HepG2 (cell line): Measurements from ENCODE around the gene ARHGDIG. TPM values are rescaled to one million over a fixed set of nuclear protein-coding genes. Genes with fewer than 3 reads are reported as not detected.
A peak's percentile ranks its signal among the peaks of the same experiment; 100 is the strongest.
"Not testable (repeated sequence)": the region's sequence is repeated elsewhere in the genome, so short reads cannot be mapped to it uniquely, and the experiment has no call there.

ENCODE experiments used
- ATAC-seq: fragments of 200-7000 bp; cut with Tn5 transposase; 3 replicates; pipeline ENCODE4 v1.9.1; 2020; ENCODE audit warnings: mild to moderate bottlenecking, moderate library complexity
- BruUV-seq: library from RNA; stranded (reverse); fragments of 400-500 nt; replicated peaks from 2 replicates; lab custom pipeline; 2021; lab: Mats Ljungman, UMichigan
- CTCF ChIA-PET: fragments of 300-600 bp; formaldehyde crosslinking; extraction: SDS; loops from one replicate; lab custom pipeline; 2021; ENCODE audit warnings: low total read pairs, inconsistent platforms, low intra/inter-chr PET ratio; lab: Yijun Ruan, JAX
- POLR2A ChIA-PET: fragments of 350-600 bp; sonication (Branson Sonifier 250); formaldehyde crosslinking; loops from one replicate; lab custom pipeline; 2020; ENCODE audit warnings: antibody characterized with exemption, inconsistent platforms; lab: Yijun Ruan, JAX
- DNase-seq: peaks from one replicate; pipeline ENCODE4 v3.0.0-alpha.2; 2015; ENCODE audit warnings: low spot score
- FAIRE-seq: peaks from 3 replicates; lab custom pipeline; 2011; peaks lifted over from hg19 to GRCh38; lab: Jason Lieb, UNC
- H2AFZ ChIP-seq: one replicate; pipeline ENCODE4 v1.6.1; 2011; ENCODE audit warnings: low read length, inconsistent platforms
- H3K27ac ChIP-seq: fragments of 300-600 bp; 3 replicates; pipeline ENCODE4 v1.8.0; 2011; ENCODE audit warnings: mixed run types, mild to moderate bottlenecking, mixed read lengths, low read length, inconsistent platforms; ENCODE audit not compliant: insufficient read depth; ENCODE audit errors: extremely low read length
- H3K27me3 ChIP-seq, 2 experiments: fragments of 200-600 bp in 1 of 2; 2 replicates in 1 of 2; 3 replicates in 1 of 2; pipeline versions ENCODE4 v1.6.0 to v1.8.0; 2011; ENCODE audit warnings: low read length in 2 of 2, mild to moderate bottlenecking in 2 of 2, moderate library complexity in 2 of 2, inconsistent platforms in 1 of 2; ENCODE audit not compliant: insufficient read depth in 2 of 2, control insufficient read depth in 1 of 2
- H3K36me3 ChIP-seq, 2 experiments: fragments of 200-600 bp in 1 of 2; replicated peaks in 1 of 2; 2 replicates in 1 of 2; 3 replicates in 1 of 2; pipeline versions ENCODE4 v1.5.1 to v1.8.0; 2011; ENCODE audit warnings: low read length in 2 of 2, inconsistent platforms in 1 of 2; ENCODE audit not compliant: insufficient read depth in 2 of 2, control insufficient read depth in 1 of 2
- H3K4me1 ChIP-seq: 2 replicates; pipeline ENCODE4 v1.5.1; 2012; ENCODE audit warnings: low read length, inconsistent platforms; ENCODE audit not compliant: insufficient read depth
- H3K4me2 ChIP-seq: 2 replicates; pipeline ENCODE4 v1.6.0; 2011; ENCODE audit warnings: low read depth, low read length, inconsistent platforms
- H3K4me3 ChIP-seq, 3 experiments: fragments of 200-600 bp in 1 of 3; sonication (generic), shearing (Covaris generic) in 1 of 3; replicated peaks in 1 of 3; 2 replicates each; pipeline ENCODE4 v1.5.1; 2011 to 2016; ENCODE audit warnings: low read length in 3 of 3, inconsistent platforms in 2 of 3, low read depth in 2 of 3, mild to moderate bottlenecking in 2 of 3, control low read depth in 1 of 3, mixed read lengths in 1 of 3; ENCODE audit not compliant: insufficient read depth in 1 of 3
- H3K79me2 ChIP-seq: one replicate; pipeline ENCODE4 v1.6.1; 2011; ENCODE audit warnings: low read length, inconsistent platforms; ENCODE audit not compliant: insufficient read depth
- H3K9ac ChIP-seq: 2 replicates; pipeline ENCODE4 v1.6.0; 2011; ENCODE audit warnings: mild to moderate bottlenecking, low read depth, low read length, inconsistent platforms; ENCODE audit not compliant: insufficient read depth
- H3K9me3 ChIP-seq: 2 replicates; pipeline ENCODE4 v1.5.1; 2012; ENCODE audit warnings: mild to moderate bottlenecking, low read length
- H4K20me1 ChIP-seq: 2 replicates; pipeline ENCODE4 v1.6.0; 2011; ENCODE audit warnings: inconsistent platforms, mild to moderate bottlenecking, low read length, moderate library complexity; ENCODE audit not compliant: insufficient read depth
- ZEB1 ChIP-seq: IDR thresholded peaks from 2 replicates; pipeline ENCODE4 v1.6.1; 2012; ENCODE audit warnings: mild to moderate bottlenecking, low read depth, inconsistent platforms; ENCODE audit not compliant: insufficient replicate concordance
- ZNF331 ChIP-seq: sonication (generic); formaldehyde crosslinking; IDR thresholded peaks from 2 replicates; pipeline ENCODE4 v1.4.0; 2020; ENCODE audit warnings: missing genetic modification reagents
- WGBS: methylation state at CpG from one replicate; pipeline ENCODE4 v1.1.6; 2017; ENCODE audit warnings: low lambda C conversion rate; 5-methylcytosine and 5-hydroxymethylcytosine counted together
- in situ Hi-C: cut with HindIII; loops from 2 replicates; pipeline ENCODE4 v1.10.0; 2017; ENCODE audit warnings: low pct_unique_long_range_greater_than_20kb; ENCODE audit not compliant: extremely low pct_ligation_motif_present
- intact Hi-C: fragments of 100-400 bp; cut with micrococcal nuclease; formaldehyde crosslinking; loops from one replicate; pipeline ENCODE4 v1.10.0; 2022; ENCODE audit not compliant: unreplicated experiment
- polyA plus RNA-seq, 8 experiments: library from polyadenylated mRNA; depleted of rRNA in 3 of 8; stranded (reverse) in 7 of 8; unstranded in 1 of 8; fragments of >200 nt; fragmentation: Illumina TruSeq in 4 of 8; extraction: Trizol in 4 of 8; gene quantifications; 2 replicates each; pipeline versions ENCODE4 v1.2.1 to v1.2.3, GENCODE V29; 2011 to 2016; ENCODE audit warnings: low read depth in 4 of 8, missing spikeins in 1 of 8, mixed read lengths in 1 of 8; ENCODE audit not compliant: insufficient read depth in 1 of 8
- total RNA-seq, 5 experiments: library from RNA; depleted of rRNA; stranded (reverse); fragments of >200 nt; fragmentation: Illumina TruSeq; extraction: Trizol; gene quantifications; 2 replicates each; pipeline ENCODE4 v1.2.3, GENCODE V29; 2016; ENCODE audit warnings: low read depth in 1 of 5

ARHGDIG gene
- total and polyA plus RNA-seq, 2 of the 13 experiments (the other 11 are each of a cell fraction or from before 2014, with no cell fraction given), result 0.24 to 0.48 TPM

GRCh38 chr16:330741-331140 lies 50.4 kb downstream of the ARHGDIG start:
- in situ Hi-C loops (no loop called here), intact Hi-C loops (no loop called here)
- Histone ChIP-seq H3K9ac (no peak overlapping the region), H3K4me3 (no peak overlapping the region), H2AFZ (no peak overlapping the region), H3K27me3 (no peaks in the 10 kb centered on the region), H3K4me2 (no peak overlapping the region), H4K20me1 (peaks cover 38% of the 10 kb centered on the region), H3K79me2 (peaks cover 78% of the 10 kb centered on the region), H3K27ac (peak overlapping the region; percentile 43), H3K9me3 (no peaks in the 10 kb centered on the region), H3K36me3 (0 out of 5 replicates have a peak, but pooled peaks cover 0 to under 1% of the 10 kb centered on the region in 2 experiments), H3K4me1 (peaks cover 60% of the 10 kb centered on the region)
- WGBS, result 90% methylated on average over 2 of the region's 2 CpGs
- ATAC-seq (no peak), DNase-seq (no peak), FAIRE-seq (no peak)
- ChIA-PET CTCF (no interaction called here), POLR2A (no interaction called here)
- TF ChIP-seq ZEB1 (no peak), ZNF331 (CRISPR knock-in tag) (no peak)
- BruUV-seq, result no TSS peak

DNA sequence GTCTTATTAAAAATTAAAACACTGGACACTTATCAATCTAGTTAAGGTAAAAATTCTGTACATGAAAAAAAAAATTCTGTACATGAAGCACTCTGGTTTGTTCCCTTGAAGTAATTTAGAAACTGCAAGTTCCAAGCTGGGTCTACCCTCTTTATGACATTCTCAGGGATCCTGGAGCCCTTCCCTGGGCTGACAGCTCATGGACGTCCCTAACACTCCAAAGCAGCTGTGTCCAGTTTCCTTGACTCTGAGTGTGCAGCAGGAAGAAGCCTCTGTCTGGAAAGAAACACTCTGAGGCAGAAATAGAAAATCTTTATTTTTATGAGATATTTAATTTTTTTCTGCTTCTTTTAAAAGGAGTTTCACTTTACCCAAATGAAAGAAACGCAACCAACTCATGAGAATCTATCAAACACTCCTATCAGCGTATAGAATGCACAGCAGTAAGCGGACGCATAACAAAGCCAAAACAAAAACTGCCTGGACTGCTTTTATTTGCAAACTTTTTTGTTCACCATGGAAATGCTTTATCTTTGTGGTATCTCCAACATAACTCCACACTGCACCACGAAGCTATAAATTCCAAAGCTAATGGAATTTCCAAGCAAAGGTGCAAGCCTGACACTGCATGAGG lies 50.9 kb downstream of the ARHGDIG start:
- intact Hi-C loops, DNase-seq, CTCF ChIA-PET, H3K36me3 ChIP-seq, H3K9ac ChIP-seq, BruUV-seq, H3K27me3 ChIP-seq, H2AFZ ChIP-seq, ATAC-seq, FAIRE-seq, H3K9me3 ChIP-seq, H3K4me2 ChIP-seq, in situ Hi-C loops, H3K4me3 ChIP-seq: not testable (repeated sequence)
- POLR2A ChIA-PET, result interaction anchor here (1.0 kb wide), 1 partner anchor 11 kb away, joined by 3 read pairs; no protein-coding TSS in a partner anchor
- Histone ChIP-seq H3K27ac (peak overlapping the region; percentile 43), H4K20me1 (peaks cover 36% of the 10 kb centered on the region), H3K79me2 (peaks cover 81% of the 10 kb centered on the region), H3K4me1 (peaks cover 62% of the 10 kb centered on the region)
- WGBS, result 87% methylated on average over 6 of the region's 6 CpGs

Other genes starting within 250 kb of the ARHGDIG start
- 18.8 and 22.4 TPM in 2 replicates for gene POLR3K, start 227.0 kb upstream of the ARHGDIG start, total RNA-seq (2016; rRNA removed; fragmentation: Illumina TruSeq; extraction: Trizol)
- 14.8 TPM in 2 replicates for gene POLR3K, start 227.0 kb upstream of the ARHGDIG start, polyA plus RNA-seq (2011; rRNA removed)
- 97.4 and 103 TPM in 2 replicates for gene SNRNP25, start 226.8 kb upstream of the ARHGDIG start, total RNA-seq (2016; rRNA removed; fragmentation: Illumina TruSeq; extraction: Trizol)
- 26.5 and 34.1 TPM in 2 replicates for gene SNRNP25, start 226.8 kb upstream of the ARHGDIG start, polyA plus RNA-seq (2011; rRNA removed)
- 1.8 and 5.4 TPM in 2 replicates for gene RHBDF1, start 208.0 kb upstream of the ARHGDIG start, total RNA-seq (2016; rRNA removed; fragmentation: Illumina TruSeq; extraction: Trizol)
- 26.9 and 28.1 TPM in 2 replicates for gene RHBDF1, start 208.0 kb upstream of the ARHGDIG start, polyA plus RNA-seq (2011; rRNA removed)
- 56.4 and 62.5 TPM in 2 replicates for gene MPG, start 202.4 kb upstream of the ARHGDIG start, total RNA-seq (2016; rRNA removed; fragmentation: Illumina TruSeq; extraction: Trizol)
- 59.1 and 74.2 TPM in 2 replicates for gene MPG, start 202.4 kb upstream of the ARHGDIG start, polyA plus RNA-seq (2011; rRNA removed)
- 5.2 and 6.5 TPM in 2 replicates for gene NPRL3, start 141.9 kb upstream of the ARHGDIG start, total RNA-seq (2016; rRNA removed; fragmentation: Illumina TruSeq; extraction: Trizol)
- gene NPRL3, start 141.9 kb upstream of the ARHGDIG start, polyA plus RNA-seq (2011; rRNA removed), result 7.9 and 9.9 TPM in 2 replicates
- gene HBZ, start 127.9 kb upstream of the ARHGDIG start, total RNA-seq (2016; rRNA removed; fragmentation: Illumina TruSeq; extraction: Trizol), result not detected in 2 replicates
- 0.21 and 0.27 TPM in 2 replicates for gene HBZ, start 127.9 kb upstream of the ARHGDIG start, polyA plus RNA-seq (2011; rRNA removed)
- gene HBM, start 114.6 kb upstream of the ARHGDIG start, total RNA-seq (2016; rRNA removed; fragmentation: Illumina TruSeq; extraction: Trizol), result not detected in 2 replicates
- 0.69 TPM in 1 of 2 replicates, not detected in the other for gene HBM, start 114.6 kb upstream of the ARHGDIG start, polyA plus RNA-seq (2011; rRNA removed)
- not detected in 2 replicates for gene HBA2, start 107.7 kb upstream of the ARHGDIG start, total RNA-seq (2016; rRNA removed; fragmentation: Illumina TruSeq; extraction: Trizol)
- not detected in 2 replicates for gene HBA2, start 107.7 kb upstream of the ARHGDIG start, polyA plus RNA-seq (2011; rRNA removed)
- 0.42 TPM in 1 of 2 replicates, not detected in the other for gene HBA1, start 103.9 kb upstream of the ARHGDIG start, total RNA-seq (2016; rRNA removed; fragmentation: Illumina TruSeq; extraction: Trizol)
- 0.27 and 0.59 TPM in 2 replicates for gene HBA1, start 103.9 kb upstream of the ARHGDIG start, polyA plus RNA-seq (2011; rRNA removed)
- 7.4 and 8.0 TPM in 2 replicates for gene HBQ1, start 100.1 kb upstream of the ARHGDIG start, total RNA-seq (2016; rRNA removed; fragmentation: Illumina TruSeq; extraction: Trizol)
- 4.9 and 7.6 TPM in 2 replicates for gene HBQ1, start 100.1 kb upstream of the ARHGDIG start, polyA plus RNA-seq (2011; rRNA removed)
- 37.3 and 56.9 TPM in 2 replicates for gene LUC7L, start 51.1 kb upstream of the ARHGDIG start, total RNA-seq (2016; rRNA removed; fragmentation: Illumina TruSeq; extraction: Trizol)
- 48.7 and 49.0 TPM in 2 replicates for gene LUC7L, start 51.1 kb upstream of the ARHGDIG start, polyA plus RNA-seq (2011; rRNA removed)
- gene FAM234A, start 45.8 kb upstream of the ARHGDIG start, total RNA-seq (2016; rRNA removed; fragmentation: Illumina TruSeq; extraction: Trizol), result 15.5 and 29.2 TPM in 2 replicates
- gene FAM234A, start 45.8 kb upstream of the ARHGDIG start, polyA plus RNA-seq (2011; rRNA removed), result 34.4 and 40.2 TPM in 2 replicates
- not detected in 2 replicates for gene RGS11, start 4.6 kb upstream of the ARHGDIG start, total RNA-seq (2016; rRNA removed; fragmentation: Illumina TruSeq; extraction: Trizol)
- 0.11 and 0.24 TPM in 2 replicates for gene RGS11, start 4.6 kb upstream of the ARHGDIG start, polyA plus RNA-seq (2011; rRNA removed)
- gene PDIA2, start 2.6 kb downstream of the ARHGDIG start, total RNA-seq (2016; rRNA removed; fragmentation: Illumina TruSeq; extraction: Trizol), result 0.35 and 0.60 TPM in 2 replicates
- 1.9 and 2.9 TPM in 2 replicates for gene PDIA2, start 2.6 kb downstream of the ARHGDIG start, polyA plus RNA-seq (2011; rRNA removed)
- gene AXIN1, start 72.1 kb downstream of the ARHGDIG start, total RNA-seq (2016; rRNA removed; fragmentation: Illumina TruSeq; extraction: Trizol), result 18.8 and 24.0 TPM in 2 replicates
- 26.0 and 28.5 TPM in 2 replicates for gene AXIN1, start 72.1 kb downstream of the ARHGDIG start, polyA plus RNA-seq (2011; rRNA removed)
- gene MRPL28, start 89.9 kb downstream of the ARHGDIG start, total RNA-seq (2016; rRNA removed; fragmentation: Illumina TruSeq; extraction: Trizol), result 114 and 128 TPM in 2 replicates
- 121 and 135 TPM in 2 replicates for gene MRPL28, start 89.9 kb downstream of the ARHGDIG start, polyA plus RNA-seq (2011; rRNA removed)
- 33.7 and 52.7 TPM in 2 replicates for gene PGAP6, start 101.4 kb downstream of the ARHGDIG start, total RNA-seq (2016; rRNA removed; fragmentation: Illumina TruSeq; extraction: Trizol)
- 136 and 192 TPM in 2 replicates for gene PGAP6, start 101.4 kb downstream of the ARHGDIG start, polyA plus RNA-seq (2011; rRNA removed)
- 82.8 and 121 TPM in 2 replicates for gene NME4, start 116.6 kb downstream of the ARHGDIG start, total RNA-seq (2016; rRNA removed; fragmentation: Illumina TruSeq; extraction: Trizol)
- gene NME4, start 116.6 kb downstream of the ARHGDIG start, polyA plus RNA-seq (2011; rRNA removed), result 263 and 275 TPM in 2 replicates
- gene DECR2, start 121.3 kb downstream of the ARHGDIG start, total RNA-seq (2016; rRNA removed; fragmentation: Illumina TruSeq; extraction: Trizol), result 27.8 and 36.3 TPM in 2 replicates
- 44.6 and 51.2 TPM in 2 replicates for gene DECR2, start 121.3 kb downstream of the ARHGDIG start, polyA plus RNA-seq (2011; rRNA removed)
- gene RAB11FIP3, start 145.1 kb downstream of the ARHGDIG start, total RNA-seq (2016; rRNA removed; fragmentation: Illumina TruSeq; extraction: Trizol), result 48.4 and 57.6 TPM in 2 replicates
- 34.3 and 42.9 TPM in 2 replicates for gene RAB11FIP3, start 145.1 kb downstream of the ARHGDIG start, polyA plus RNA-seq (2011; rRNA removed)
- 15.0 and 24.5 TPM in 2 replicates for gene CAPN15, start 247.1 kb downstream of the ARHGDIG start, total RNA-seq (2016; rRNA removed; fragmentation: Illumina TruSeq; extraction: Trizol)
- gene CAPN15, start 247.1 kb downstream of the ARHGDIG start, polyA plus RNA-seq (2011; rRNA removed), result 14.9 and 22.2 TPM in 2 replicates